Brain microvascular endothelial cell (primary cell): ENCODE data around the gene NLN.

Experiments
- DNase-seq: peaks from one replicate; pipeline ENCODE4 v3.0.0-alpha.2; 2020
- H3K27ac ChIP-seq: fragments of 250-450 bp; sonication (Bioruptor Pico); 2 replicates; pipeline ENCODE4 v1.5.1; 2020; ENCODE audit warnings: mild to moderate bottlenecking, moderate library complexity
- H3K27me3 ChIP-seq: fragments of 250-450 bp; sonication (Bioruptor Pico); replicated peaks from 2 replicates; pipeline ENCODE4 v1.5.1; 2020; ENCODE audit warnings: mild to moderate bottlenecking
- H3K36me3 ChIP-seq: fragments of 250-450 bp; sonication (Bioruptor Pico); replicated peaks from 2 replicates; pipeline ENCODE4 v1.5.1; 2020; ENCODE audit warnings: mild to moderate bottlenecking
- H3K4me3 ChIP-seq: 2 replicates; pipeline ENCODE4 v1.5.1; 2011; ENCODE audit warnings: low read depth, mild to moderate bottlenecking, control low read depth, low read length, moderate library complexity
- CTCF ChIP-seq: IDR thresholded peaks from 2 replicates; pipeline ENCODE4 v1.5.1; 2011; ENCODE audit warnings: low read depth, mild to moderate bottlenecking, moderate library complexity, low read length, control low read depth, inconsistent platforms; ENCODE audit errors: missing control alignments
- in situ Hi-C: cut with HindIII; loops from 2 replicates; pipeline ENCODE4 v1.10.0; 2017; ENCODE audit warnings: low sequenced_read_pairs, low pct_ligation_motif_present

The NLN gene

DNA sequence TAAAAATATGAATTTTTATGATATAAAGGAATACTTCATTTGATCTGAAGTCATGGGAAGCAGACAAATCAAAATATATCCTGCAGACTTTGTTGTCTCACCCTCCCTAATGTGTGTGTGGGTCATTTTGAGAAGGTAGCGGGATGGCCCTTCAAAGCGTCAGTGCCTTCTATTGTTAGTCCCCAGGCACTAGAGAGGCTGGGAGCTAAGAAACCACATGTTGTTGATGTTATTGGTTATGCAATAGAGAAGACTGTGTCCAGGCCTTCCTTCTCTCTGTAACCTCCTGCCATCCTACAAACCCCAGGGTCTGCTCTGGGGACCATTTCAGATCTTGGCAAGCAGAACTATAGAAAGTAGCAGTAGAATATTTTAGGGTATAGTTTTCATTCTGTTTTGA is 94.7 kb downstream of the NLN start:
- DNase-seq: no peak
- in situ Hi-C loops: no loop called here
- no peak for TF ChIP-seq CTCF
- no peak overlapping the region for H3K4me3 ChIP-seq
- no peaks in the 10 kb centered on the region for H3K36me3 ChIP-seq
- no peaks in the 10 kb centered on the region for H3K27me3 ChIP-seq
- H3K27ac ChIP-seq: no peak overlapping the region

- no peaks in the 10 kb centered on the region for H3K27me3 ChIP-seq
- DNase-seq: no peak
- H3K36me3 ChIP-seq: no peaks in the 10 kb centered on the region
- H3K27ac ChIP-seq: no peak overlapping the region
- no peak overlapping the region for H3K4me3 ChIP-seq
- in situ Hi-C loops: no loop called here
- TF ChIP-seq CTCF: no peak
These were observed 95.9 kb downstream of the NLN start for GRCh38 chr5:65817931-65818330.

GRCh38 chr5:65818592-65818991 is 96.6 kb downstream of the NLN start:
- TF ChIP-seq CTCF: no peak
- in situ Hi-C loops: no loop called here
- H3K27ac ChIP-seq: no peak overlapping the region
- no peak for DNase-seq
- H3K36me3 ChIP-seq: no peaks in the 10 kb centered on the region
- H3K4me3 ChIP-seq: no peak overlapping the region
- H3K27me3 ChIP-seq: no peaks in the 10 kb centered on the region

DNA sequence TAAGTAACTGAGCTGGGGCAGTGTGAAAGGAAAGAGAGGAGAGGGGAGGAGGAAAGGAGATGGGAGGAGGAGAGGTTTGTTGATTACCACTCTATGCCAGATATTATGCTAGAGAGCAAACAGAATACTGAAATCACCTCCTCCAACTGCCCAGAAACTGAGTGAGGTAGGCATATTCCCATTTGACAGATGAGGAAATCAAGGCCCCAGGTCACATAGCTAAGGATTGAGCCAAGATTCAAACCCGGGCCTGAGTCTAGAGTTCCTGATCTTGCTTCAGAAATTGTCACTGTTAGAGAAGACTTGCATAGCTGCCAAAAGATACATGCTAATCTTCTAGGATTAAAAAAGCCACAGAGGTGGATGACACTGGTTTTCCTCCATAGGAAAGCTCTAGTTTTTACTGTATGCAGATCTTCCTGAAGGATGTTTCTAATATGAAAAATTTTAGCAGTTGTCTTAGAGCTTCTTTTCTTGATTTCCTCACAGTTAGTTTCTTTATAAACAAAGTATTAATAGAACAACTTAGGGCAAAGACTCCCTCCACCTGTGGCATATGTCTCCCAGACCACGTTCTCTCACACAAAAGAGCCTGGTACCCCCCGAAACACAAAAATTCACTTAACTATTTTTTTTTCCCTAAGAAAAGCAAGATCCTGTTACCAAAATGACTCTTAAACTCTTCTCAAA is 97.4 kb downstream of the NLN start:
- in situ Hi-C loops: no loop called here
- no peak for DNase-seq
- Histone ChIP-seq H3K4me3 (no peak overlapping the region), H3K27ac (no peak overlapping the region), H3K27me3 (no peaks in the 10 kb centered on the region), H3K36me3 (no peaks in the 10 kb centered on the region)
- no peak for TF ChIP-seq CTCF

DNA sequence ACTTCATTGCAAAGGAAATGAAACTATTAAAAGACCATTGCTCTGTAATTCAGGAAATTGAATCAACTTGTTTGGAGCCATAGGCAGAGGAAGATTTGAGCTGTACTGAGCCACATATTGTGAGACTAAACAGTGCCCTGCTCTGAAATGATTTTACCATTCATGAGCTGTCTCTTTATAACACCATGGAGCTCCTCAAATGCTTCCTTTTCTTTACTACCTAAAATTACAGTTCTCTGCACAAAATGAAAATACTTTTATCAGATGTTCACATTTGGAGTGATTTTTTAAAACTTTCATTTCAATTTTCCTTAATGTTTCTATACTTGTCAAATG is 97.9 kb downstream of the NLN start:
- no peak overlapping the region for H3K4me3 ChIP-seq
- H3K27me3 ChIP-seq: no peaks in the 10 kb centered on the region
- in situ Hi-C loops: no loop called here
- no peaks in the 10 kb centered on the region for H3K36me3 ChIP-seq
- no peak overlapping the region for H3K27ac ChIP-seq
- no peak for TF ChIP-seq CTCF
- DNase-seq: no peak

DNA sequence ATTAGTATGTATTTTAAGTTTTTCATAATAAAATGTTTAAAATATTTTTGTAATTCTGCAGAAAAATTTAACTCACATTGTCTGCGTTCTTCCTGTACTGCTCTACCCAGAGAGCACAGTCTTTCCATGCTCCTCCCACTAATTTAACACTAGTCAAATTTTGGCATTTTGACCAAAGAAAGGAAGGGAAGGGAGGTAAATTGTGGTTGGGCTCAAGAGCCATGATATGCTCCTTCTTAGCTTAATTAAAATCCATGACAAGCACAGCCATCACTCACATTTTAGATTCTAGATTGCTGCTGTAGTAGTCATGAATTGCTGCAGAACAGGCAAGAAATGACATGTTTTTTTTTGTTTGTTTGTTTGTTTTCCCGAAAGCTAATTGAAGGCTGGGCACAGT is 98.4 kb downstream of the NLN start:
- Histone ChIP-seq H3K27me3 (no peaks in the 10 kb centered on the region), H3K36me3 (no peaks in the 10 kb centered on the region), H3K27ac (no peak overlapping the region), H3K4me3 (no peak overlapping the region)
- in situ Hi-C loops: no loop called here
- no peak for DNase-seq
- no peak for TF ChIP-seq CTCF
